Memory B cell (primary cell): ENCODE measurements around the gene OR6B2.

ENCODE experiments used
- ATAC-seq: fragments of 150-1000 bp; cut with Tn5 transposase; 2 replicates; pipeline ENCODE4 v1.10.0; 2021; ENCODE audit warnings: low read depth, mild to moderate bottlenecking, moderate library complexity
- DNase-seq, 2 donors: peaks; one replicate each; pipeline ENCODE4 v3.0.0; 2022; ENCODE audit warnings: low spot score in 2 of 2
- H3K27ac Mint-ChIP-seq: one replicate; pipeline ENCODE4 v1.8.0; 2022; ENCODE audit warnings: mild to moderate bottlenecking, moderate library complexity, mixed read lengths
- H3K27me3 Mint-ChIP-seq: one replicate; pipeline ENCODE4 v1.8.0; 2022; ENCODE audit warnings: mixed read lengths
- H3K36me3 Mint-ChIP-seq: one replicate; pipeline ENCODE4 v1.8.0; 2022; ENCODE audit warnings: mild to moderate bottlenecking, mixed read lengths
- H3K4me1 Mint-ChIP-seq: one replicate; pipeline ENCODE4 v1.8.0; 2022; ENCODE audit warnings: mixed read lengths
- H3K4me3 Mint-ChIP-seq: one replicate; pipeline ENCODE4 v1.8.0; 2022; ENCODE audit warnings: mild to moderate bottlenecking, moderate library complexity, mixed read lengths
- H3K9me3 Mint-ChIP-seq: one replicate; pipeline ENCODE4 v1.8.0; 2022; ENCODE audit warnings: mixed read lengths

Gene OR6B2

DNA sequence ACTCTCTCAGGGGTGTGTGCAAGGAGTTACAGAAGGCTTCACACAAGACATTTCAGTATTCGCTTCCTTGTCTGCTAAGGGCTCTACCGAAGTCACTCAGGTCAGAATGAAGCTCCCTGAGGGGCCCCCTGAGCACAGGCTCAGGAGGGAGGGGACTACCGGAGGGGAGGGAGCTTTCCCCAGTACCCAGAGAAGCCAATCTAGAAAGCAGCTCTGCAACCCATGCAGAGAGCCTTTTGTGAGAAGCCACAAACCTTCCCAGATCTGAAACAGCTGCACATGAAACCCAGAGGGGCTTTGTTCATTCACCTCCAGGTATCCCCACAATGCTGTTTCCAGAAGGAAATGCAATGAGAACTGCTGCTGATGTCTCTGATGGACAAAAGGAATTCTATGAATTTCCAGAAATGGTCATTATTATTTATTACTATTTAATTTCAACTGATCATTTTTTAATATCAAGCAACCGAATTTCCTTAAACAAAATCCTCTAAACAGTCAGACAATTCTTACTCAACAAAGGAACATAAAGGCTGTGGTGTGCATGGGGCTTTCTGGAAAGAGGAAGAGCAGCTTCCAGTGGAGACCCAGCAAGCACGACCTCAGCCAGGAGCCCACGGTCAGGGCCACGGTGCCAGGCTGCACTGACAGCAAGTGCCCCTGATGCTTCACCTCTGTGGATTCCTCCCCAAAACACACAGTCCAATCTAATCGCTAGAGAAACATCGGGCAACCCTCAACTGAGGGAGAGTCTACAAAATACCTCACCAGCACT, 47.0 kb downstream of the OR6B2 start:
- no peaks in the 10 kb centered on the region for H3K27me3 Mint-ChIP-seq
- peaks cover 3% of the 10 kb centered on the region for H3K9me3 Mint-ChIP-seq
- H3K36me3 Mint-ChIP-seq: peaks cover 45% of the 10 kb centered on the region
- H3K4me3 Mint-ChIP-seq: no peak overlapping the region
- DNase-seq (no peak), ATAC-seq (no peak)
- no peak overlapping the region for H3K27ac Mint-ChIP-seq
- H3K4me1 Mint-ChIP-seq: peaks cover 3% of the 10 kb centered on the region
